HepG2 (cell line): ENCODE results near the gene FRMD8.

Experiments
- CTCF ChIP-seq: sonication (generic); formaldehyde crosslinking; IDR thresholded peaks from 2 replicates; pipeline ENCODE4 v1.5.0; 2020; ENCODE audit warnings: mild to moderate bottlenecking, missing genetic modification reagents, moderate library complexity
- EP300 ChIP-seq, 3 experiments: sonication (generic) in 1 of 3; formaldehyde crosslinking in 1 of 3; IDR thresholded peaks; 2 replicates each; pipeline versions ENCODE4 v1.5.1 to v1.6.1; 2011 to 2020; ENCODE audit warnings: low read depth in 2 of 3, low read length in 2 of 3, borderline replicate concordance in 1 of 3, improper control_type of control experiment in 1 of 3, mild to moderate bottlenecking in 1 of 3, missing genetic modification reagents in 1 of 3, moderate library complexity in 1 of 3
- KDM5A ChIP-seq: fragments of 200-600 bp; sonication (generic); IDR thresholded peaks from 2 replicates; pipeline ENCODE4 v1.7.0; 2018; ENCODE audit warnings: antibody characterized with exemption, mild to moderate bottlenecking, low read length, borderline replicate concordance
- SKIL ChIP-seq: sonication (generic); formaldehyde crosslinking; IDR thresholded peaks from 2 replicates; pipeline ENCODE4 v1.8.0; 2022; ENCODE audit warnings: missing genetic modification reagents, mild to moderate bottlenecking, moderate library complexity, borderline replicate concordance
- TAF1 ChIP-seq: sonication (generic); formaldehyde crosslinking; IDR thresholded peaks from 2 replicates; pipeline ENCODE4 v1.4.0; 2020; ENCODE audit warnings: missing genetic modification reagents
- ZNF274 ChIP-seq: sonication (generic); formaldehyde crosslinking; IDR thresholded peaks from 2 replicates; pipeline ENCODE4 v1.5.1; 2020; ENCODE audit warnings: mild to moderate bottlenecking, missing genetic modification reagents
- TF ChIP-seq, protein P1 (sequence below): sonication (generic); formaldehyde crosslinking; IDR thresholded peaks from 2 replicates; pipeline ENCODE4 v1.4.0; 2020; ENCODE audit warnings: mild to moderate bottlenecking, missing genetic modification reagents

DNA sequence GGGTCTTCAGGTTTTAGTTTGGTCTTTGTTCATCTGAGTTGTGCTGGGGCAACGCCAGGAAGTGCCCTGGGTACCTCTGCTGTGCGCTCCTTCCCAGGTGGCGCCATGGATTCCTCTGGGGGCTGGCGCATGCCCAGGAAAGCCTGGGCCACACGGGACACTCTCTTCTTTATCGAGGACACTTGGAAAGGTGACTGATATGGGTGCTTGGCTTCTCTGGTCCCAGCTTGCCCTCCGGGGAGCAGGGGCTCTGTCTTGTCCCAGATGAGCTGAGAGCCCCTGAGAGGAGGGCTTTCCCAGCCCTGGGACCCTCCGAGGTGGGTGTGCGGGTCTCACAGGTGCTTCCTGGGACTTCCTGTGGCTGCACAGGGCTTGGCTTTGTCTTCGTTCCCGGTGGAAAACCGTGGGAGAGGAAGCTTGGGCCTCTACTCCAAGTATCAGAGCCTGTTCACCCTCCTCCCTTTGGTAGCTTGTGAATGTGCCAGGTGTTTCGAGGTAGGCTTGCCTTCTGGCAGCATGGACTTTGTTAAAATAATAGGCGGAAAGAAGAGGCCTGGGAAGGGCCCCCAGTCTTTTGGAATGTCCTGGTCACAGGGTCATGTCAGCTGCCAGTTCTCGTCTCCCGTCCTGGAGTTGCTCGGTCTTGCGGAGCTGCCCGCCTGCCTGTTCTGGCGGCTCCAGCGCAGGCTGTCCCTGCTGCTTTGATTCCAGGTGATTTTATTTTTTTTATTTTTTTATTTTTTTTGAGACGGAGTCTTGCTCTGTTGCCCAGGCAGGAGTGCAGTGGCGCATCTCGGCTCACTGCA is 26.0 kb downstream of the FRMD8 start:
- no peak for TF ChIP-seq ZNF274 (CRISPR knock-in tag)
- TF ChIP-seq, protein P1, sequence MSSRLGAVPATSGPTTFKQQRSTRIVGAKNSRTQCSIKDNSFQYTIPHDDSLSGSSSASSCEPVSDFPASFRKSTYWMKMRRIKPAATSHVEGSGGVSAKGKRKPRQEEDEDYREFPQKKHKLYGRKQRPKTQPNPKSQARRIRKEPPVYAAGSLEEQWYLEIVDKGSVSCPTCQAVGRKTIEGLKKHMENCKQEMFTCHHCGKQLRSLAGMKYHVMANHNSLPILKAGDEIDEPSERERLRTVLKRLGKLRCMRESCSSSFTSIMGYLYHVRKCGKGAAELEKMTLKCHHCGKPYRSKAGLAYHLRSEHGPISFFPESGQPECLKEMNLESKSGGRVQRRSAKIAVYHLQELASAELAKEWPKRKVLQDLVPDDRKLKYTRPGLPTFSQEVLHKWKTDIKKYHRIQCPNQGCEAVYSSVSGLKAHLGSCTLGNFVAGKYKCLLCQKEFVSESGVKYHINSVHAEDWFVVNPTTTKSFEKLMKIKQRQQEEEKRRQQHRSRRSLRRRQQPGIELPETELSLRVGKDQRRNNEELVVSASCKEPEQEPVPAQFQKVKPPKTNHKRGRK (CRISPR knock-in tag), result no peak
- TF ChIP-seq KDM5A, result no peak
- TF ChIP-seq EP300 (IDR thresholded peaks at IDR 0.05; ENCODE audit: low read depth in 2 of 2, low read length in 2 of 2), result no peak
- no peak for TF ChIP-seq EP300 (CRISPR knock-in tag; IDR thresholded peaks at IDR 0.05; ENCODE audit: borderline replicate concordance)
- TF ChIP-seq TAF1 (CRISPR knock-in tag), result no peak
- no peak for TF ChIP-seq SKIL (CRISPR knock-in tag)
- TF ChIP-seq CTCF (CRISPR knock-in tag), result no peak
